ENCODE data around the gene PCGF2. TPM values are rescaled to one million over a fixed set of nuclear protein-coding genes. Genes with fewer than 3 reads are reported as not detected.

The PCGF2 gene
- total and polyA plus RNA-seq, 3 donors from 2014 or later: 8.1 to 21.2 (median 20.9) TPM

DNA sequence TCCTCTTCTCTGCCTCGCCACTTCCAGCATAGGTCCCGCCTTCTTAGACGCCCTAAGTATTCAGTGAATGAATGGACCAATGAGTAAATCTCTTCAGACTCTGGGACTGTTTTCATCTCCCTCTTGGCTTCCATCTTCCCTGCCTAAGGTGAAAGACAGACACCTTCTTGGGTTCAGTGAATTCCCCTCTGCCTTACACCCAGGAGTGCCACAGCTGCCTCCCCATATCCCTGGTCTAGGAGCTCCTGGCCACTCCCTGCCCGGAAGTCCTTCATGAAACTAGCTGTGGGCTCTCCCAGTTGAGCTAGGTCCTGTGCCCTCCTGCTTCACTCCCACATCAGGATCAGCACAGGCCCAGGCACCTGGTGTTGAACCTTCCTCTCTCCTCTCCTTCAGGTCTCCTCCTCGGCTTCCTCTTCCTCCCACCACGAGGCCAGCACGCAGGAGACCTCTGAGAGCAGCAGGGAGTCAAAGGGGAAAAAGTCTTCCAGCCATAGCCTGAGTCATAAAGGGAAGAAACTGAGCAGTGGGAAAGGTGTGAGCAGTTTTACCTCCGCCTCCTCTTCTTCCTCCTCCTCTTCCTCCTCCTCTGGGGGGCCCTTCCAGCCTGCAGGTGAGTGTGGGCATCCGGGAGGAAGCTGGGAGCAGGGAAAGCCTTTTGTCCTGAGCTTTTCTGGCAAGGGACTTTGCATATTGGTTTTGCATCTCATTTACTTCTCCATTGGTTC is 32.8 kb downstream of the PCGF2 start:
- intact Hi-C loops (cut with DNase I; ENCODE audit: low total_unique reads): no loop called here
- H3K9me3 ChIP-seq: no peaks in the 10 kb centered on the region
- H3K36me3 ChIP-seq (ENCODE audit: low read depth, missing control alignments): no peaks in the 10 kb centered on the region
- peaks cover 4% of the 10 kb centered on the region for H3K4me1 ChIP-seq
- 86% methylated on average over 8 to 9 of the region's 9 CpGs for WGBS, 2 donors
- H3K27ac ChIP-seq: no peak overlapping the region
- H3K27me3 ChIP-seq: no peaks in the 10 kb centered on the region
- no peak overlapping the region for H3K4me3 ChIP-seq
- DNase-seq: no peak
- TF ChIP-seq, protein P1, sequence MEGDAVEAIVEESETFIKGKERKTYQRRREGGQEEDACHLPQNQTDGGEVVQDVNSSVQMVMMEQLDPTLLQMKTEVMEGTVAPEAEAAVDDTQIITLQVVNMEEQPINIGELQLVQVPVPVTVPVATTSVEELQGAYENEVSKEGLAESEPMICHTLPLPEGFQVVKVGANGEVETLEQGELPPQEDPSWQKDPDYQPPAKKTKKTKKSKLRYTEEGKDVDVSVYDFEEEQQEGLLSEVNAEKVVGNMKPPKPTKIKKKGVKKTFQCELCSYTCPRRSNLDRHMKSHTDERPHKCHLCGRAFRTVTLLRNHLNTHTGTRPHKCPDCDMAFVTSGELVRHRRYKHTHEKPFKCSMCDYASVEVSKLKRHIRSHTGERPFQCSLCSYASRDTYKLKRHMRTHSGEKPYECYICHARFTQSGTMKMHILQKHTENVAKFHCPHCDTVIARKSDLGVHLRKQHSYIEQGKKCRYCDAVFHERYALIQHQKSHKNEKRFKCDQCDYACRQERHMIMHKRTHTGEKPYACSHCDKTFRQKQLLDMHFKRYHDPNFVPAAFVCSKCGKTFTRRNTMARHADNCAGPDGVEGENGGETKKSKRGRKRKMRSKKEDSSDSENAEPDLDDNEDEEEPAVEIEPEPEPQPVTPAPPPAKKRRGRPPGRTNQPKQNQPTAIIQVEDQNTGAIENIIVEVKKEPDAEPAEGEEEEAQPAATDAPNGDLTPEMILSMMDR (IDR thresholded peaks at IDR 0.05): no peak
- no peak for TF ChIP-seq POLR2A (IDR thresholded peaks at IDR 0.05)

DNA sequence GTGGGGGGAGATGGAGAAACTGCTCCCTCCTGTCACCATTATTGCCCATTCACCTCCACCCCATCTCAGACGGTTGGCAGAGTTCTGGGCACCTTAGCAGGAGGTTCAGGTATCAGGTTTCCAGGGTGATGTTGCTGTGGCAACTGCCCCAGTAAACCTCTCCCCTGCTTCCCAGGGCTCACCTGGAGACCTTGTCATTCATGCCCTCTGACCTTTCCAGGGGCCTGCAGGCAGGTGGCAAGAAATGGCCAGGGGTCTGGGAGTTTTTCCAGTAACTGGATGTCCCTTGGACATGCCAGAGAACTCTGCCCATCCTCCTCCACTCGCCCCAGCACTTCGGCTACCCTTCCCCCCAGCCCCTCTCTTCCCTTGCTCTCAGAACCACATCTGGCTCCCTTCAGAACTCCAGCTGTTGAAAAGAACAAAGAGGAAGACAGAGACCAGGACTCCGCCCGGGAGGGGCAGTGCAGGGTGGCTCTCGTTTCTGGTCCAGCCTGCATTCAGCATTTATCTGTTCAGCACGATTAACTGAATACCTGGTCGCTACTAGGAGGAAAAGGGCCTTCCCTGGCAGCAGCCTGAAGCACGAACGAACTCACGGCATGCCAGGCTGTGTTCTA is 34.6 kb downstream of the PCGF2 start:
- Histone ChIP-seq H3K4me3 (no peak overlapping the region), H3K4me1 (no peaks in the 10 kb centered on the region), H3K9me3 (no peaks in the 10 kb centered on the region), H3K36me3 (ENCODE audit: low read depth, missing control alignments) (no peaks in the 10 kb centered on the region), H3K27me3 (no peaks in the 10 kb centered on the region), H3K27ac (no peak overlapping the region)
- 61 to 71% methylated on average over 11 of the region's 11 CpGs for WGBS, 2 donors
- intact Hi-C loops (cut with DNase I; ENCODE audit: low total_unique reads): no loop called here
- TF ChIP-seq POLR2A (IDR thresholded peaks at IDR 0.05): no peak
- TF ChIP-seq, protein P1 (IDR thresholded peaks at IDR 0.05): no peak
- no peak for DNase-seq

- TF ChIP-seq, protein P1 (IDR thresholded peaks at IDR 0.05): no peak
- no peak for TF ChIP-seq POLR2A (IDR thresholded peaks at IDR 0.05)
- peaks cover 3% of the 10 kb centered on the region for H3K4me1 ChIP-seq
- H3K27ac ChIP-seq: no peak overlapping the region
- intact Hi-C loops (cut with DNase I; ENCODE audit: low total_unique reads): no loop called here
- H3K36me3 ChIP-seq (ENCODE audit: low read depth, missing control alignments): no peaks in the 10 kb centered on the region
- WGBS, 2 donors: 90 to 97% methylated on average over 9 to 10 of the region's 10 CpGs
- no peak overlapping the region for H3K4me3 ChIP-seq
- H3K27me3 ChIP-seq: no peaks in the 10 kb centered on the region
- H3K9me3 ChIP-seq: no peaks in the 10 kb centered on the region
- DNase-seq: no peak
These were observed 35.5 kb downstream of the PCGF2 start for GRCh38 chr17:38712593-38712992.

GRCh38 chr17:38711792-38712571 is 36.2 kb downstream of the PCGF2 start:
- TF ChIP-seq POLR2A (IDR thresholded peaks at IDR 0.05): no peak
- TF ChIP-seq, protein P1 (IDR thresholded peaks at IDR 0.05): no peak
- Histone ChIP-seq H3K4me1 (peaks cover 9% of the 10 kb centered on the region), H3K4me3 (no peak overlapping the region), H3K9me3 (no peaks in the 10 kb centered on the region), H3K27ac (no peak overlapping the region), H3K36me3 (ENCODE audit: low read depth, missing control alignments) (no peaks in the 10 kb centered on the region), H3K27me3 (no peaks in the 10 kb centered on the region)
- intact Hi-C loops (cut with DNase I; ENCODE audit: low total_unique reads): no loop called here
- 65 to 71% methylated on average over 13 to 26 of the region's 26 CpGs for WGBS, 2 donors
- no peak for DNase-seq
